Measurements from ENCODE around the gene GDAP1L1.

Gene GDAP1L1

GRCh38 chr20:44247131-44247571 lies at the start of gene GDAP1L1:
GDAP1L1 (plus strand) TSS chr20:44247308; CDS start chr20:44247335, 27 bp downstream.
- DNase-seq (ENCODE audit: low read depth) = no peak

GRCh38 chr20:44198872-44199271 lies 48.2 kb upstream of the GDAP1L1 start:
- no peak for DNase-seq (ENCODE audit: low read depth)

GRCh38 chr20:44199877-44200276 lies 47.2 kb upstream of the GDAP1L1 start:
- DNase-seq (ENCODE audit: low read depth) = no peak

- no peak for DNase-seq (ENCODE audit: low read depth)
Measured at GRCh38 chr20:44200371-44200770, 46.7 kb upstream of the GDAP1L1 start.

GRCh38 chr20:44200983-44201382 lies 46.1 kb upstream of the GDAP1L1 start:
- DNase-seq (ENCODE audit: low read depth) = no peak

- peak; percentile 31 for DNase-seq (ENCODE audit: low read depth)
Measured at GRCh38 chr20:44203161-44203560, 43.9 kb upstream of the GDAP1L1 start.

GRCh38 chr20:44204156-44204831 lies 42.8 kb upstream of the GDAP1L1 start:
- peak; percentile 88 for DNase-seq (ENCODE audit: low read depth)

GRCh38 chr20:44204832-44205215 lies 42.3 kb upstream of the GDAP1L1 start:
- DNase-seq (ENCODE audit: low read depth) = no peak

- DNase-seq (ENCODE audit: low read depth) = no peak
Measured at GRCh38 chr20:44206132-44206531, 41.0 kb upstream of the GDAP1L1 start.

GRCh38 chr20:44207126-44207723 lies 39.9 kb upstream of the GDAP1L1 start:
- peak; percentile 42 for DNase-seq (ENCODE audit: low read depth)

GRCh38 chr20:44208165-44208564 lies 38.9 kb upstream of the GDAP1L1 start:
- DNase-seq (ENCODE audit: low read depth) = no peak

- DNase-seq (ENCODE audit: low read depth) = peak; percentile 36
Measured at GRCh38 chr20:44208770-44209169, 38.3 kb upstream of the GDAP1L1 start.

- no peak for DNase-seq (ENCODE audit: low read depth)
Measured at GRCh38 chr20:44209686-44210405, 37.3 kb upstream of the GDAP1L1 start.

- peak; percentile 96 for DNase-seq (ENCODE audit: low read depth)
Measured at GRCh38 chr20:44210406-44211176, 36.5 kb upstream of the GDAP1L1 start, which contains the start of gene OSER1. OSER1 (minus strand) TSS chr20:44210771; CDS start chr20:44206957, 3,814 bp downstream.

GRCh38 chr20:44211177-44212039 lies 35.7 kb upstream of the GDAP1L1 start:
- peak; percentile 71 for DNase-seq (ENCODE audit: low read depth)

GRCh38 chr20:44212792-44213191 lies 34.3 kb upstream of the GDAP1L1 start:
- no peak for DNase-seq (ENCODE audit: low read depth)

- peak; percentile 64 for DNase-seq (ENCODE audit: low read depth)
Measured at GRCh38 chr20:44215125-44215524, 32.0 kb upstream of the GDAP1L1 start.

- DNase-seq (ENCODE audit: low read depth) = peak; percentile 58
Measured at GRCh38 chr20:44217342-44218092, 29.6 kb upstream of the GDAP1L1 start.

- no peak for DNase-seq (ENCODE audit: low read depth)
Measured at GRCh38 chr20:44218446-44218845, 28.7 kb upstream of the GDAP1L1 start.

- no peak for DNase-seq (ENCODE audit: low read depth)
Measured at GRCh38 chr20:44219170-44219730, 27.9 kb upstream of the GDAP1L1 start.
